Posterior cingulate gyrus (tissue), 11 donors: ENCODE measurements around the gene SLC6A8.
A peak's percentile ranks its signal among the peaks of the same experiment; 100 is the strongest.

ENCODE experiments used
- DNase-seq, 10 donors: peaks; one replicate each; pipeline versions ENCODE4 v3.0.0 to v3.0.0-alpha.2; 2020 to 2021; ENCODE audit warnings: mixed read lengths in 3 of 10
- intact Hi-C: fragments of 100-400 bp; cut with DNase I; formaldehyde crosslinking; loops from one replicate; pipeline ENCODE4 v1.15.1; 2023

The SLC6A8 gene

DNA sequence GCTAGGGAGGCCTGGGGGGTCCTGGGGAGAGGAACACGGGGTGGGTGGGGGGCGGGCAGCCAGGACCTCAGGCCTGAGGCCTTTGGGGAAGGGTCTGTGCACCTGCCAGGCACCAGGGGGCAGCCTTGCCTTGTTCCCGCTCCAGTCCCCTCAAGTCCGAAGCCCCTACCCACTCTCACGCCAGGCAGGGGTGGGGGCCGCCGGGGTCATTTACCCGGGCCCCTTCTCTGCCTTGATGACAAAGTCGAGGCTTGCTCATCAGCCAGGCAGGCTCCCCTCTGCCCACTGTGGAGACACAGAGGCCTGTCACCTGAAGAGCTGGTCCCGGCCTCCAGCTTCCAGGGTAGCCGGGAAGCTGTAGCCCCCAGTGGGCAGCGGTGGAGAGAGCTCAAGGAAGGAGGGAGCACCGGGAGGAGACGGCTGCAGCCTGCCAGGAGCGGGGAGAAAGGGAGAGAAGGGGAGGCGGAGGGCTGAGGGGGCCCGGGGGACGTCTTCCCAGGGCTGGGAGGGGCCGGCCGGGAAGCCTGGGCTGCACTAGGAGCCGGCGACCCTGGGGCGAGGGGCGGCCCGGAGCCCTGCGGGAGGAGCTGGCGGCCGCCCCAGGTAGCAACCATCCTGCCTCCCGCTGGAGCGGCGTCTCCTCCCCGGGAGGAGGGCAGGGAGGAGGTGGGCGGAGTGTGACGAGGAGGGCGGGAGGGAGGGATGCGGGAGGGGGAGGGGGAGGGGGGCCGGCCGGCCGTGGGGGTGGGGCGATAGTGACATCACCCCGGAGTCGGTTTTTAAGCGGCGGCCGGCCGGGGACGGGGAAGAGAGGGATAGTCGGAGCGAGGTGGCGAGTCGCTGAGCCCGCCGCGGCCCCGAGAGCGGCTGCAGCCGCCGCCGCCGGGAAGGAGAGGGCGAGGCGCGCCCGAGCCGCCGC is at the start of gene SLC6A8:
TSS of gene SLC6A8 (plus strand) at position 806 of the 919 bp plus-strand sequence. CDS start 649 bp downstream, outside the sequence.
- intact Hi-C loops: no loop called here
- DNase-seq: peak; percentile 69 to 96 (median 76)

- intact Hi-C loops: no loop called here
Observed at GRCh38 chrX:153638041-153638371, 49.7 kb upstream of the SLC6A8 start.

GRCh38 chrX:153638436-153639176 is 49.1 kb upstream of the SLC6A8 start:
- peak in 1 of 10 donors; percentile 77 for DNase-seq
- intact Hi-C loops: no loop called here

More at GRCh38 chrX:153638041-153638371, 49.7 kb upstream of the SLC6A8 start:
- no peak for DNase-seq

- intact Hi-C loops: no loop called here
- peak in 2 of 10 donors; percentile 11 to 69 for DNase-seq
Observed at GRCh38 chrX:153639177-153640044, 48.3 kb upstream of the SLC6A8 start.

DNA sequence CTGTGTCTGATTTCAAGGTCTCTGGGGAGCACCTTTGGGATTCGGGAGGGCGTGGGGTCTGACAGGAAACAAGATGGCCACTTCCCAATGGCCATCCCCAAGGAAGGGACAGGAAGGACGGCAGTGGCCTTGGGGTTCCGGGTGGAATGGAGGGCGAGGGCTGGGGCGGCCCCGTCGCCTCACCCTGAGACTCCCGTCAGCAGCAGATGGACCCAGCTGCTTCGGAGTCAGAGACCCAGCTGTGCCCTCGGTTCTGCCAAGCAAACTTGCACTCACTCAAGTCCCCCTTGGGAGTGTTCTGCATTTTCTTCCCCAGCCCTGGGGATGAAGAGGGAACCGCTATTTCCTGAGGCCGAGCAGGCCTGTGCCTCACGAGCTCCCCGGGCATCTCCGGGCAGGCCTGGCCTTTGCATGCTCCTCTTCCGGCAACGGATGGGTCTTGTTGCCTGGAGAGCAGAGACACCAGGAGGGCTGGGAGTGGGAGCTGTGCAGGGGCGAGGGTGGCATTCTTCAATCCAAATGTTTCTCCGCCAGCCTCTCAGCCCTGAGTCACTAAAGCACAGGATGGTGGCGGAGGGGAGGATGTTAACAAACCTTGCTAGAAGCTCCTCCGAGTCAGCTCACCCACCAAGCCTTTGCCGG is 47.6 kb upstream of the SLC6A8 start:
- intact Hi-C loops: no loop called here
- peak in 3 of 10 donors; percentile 7 to 84 (median 78) for DNase-seq

- peak in 3 of 10 donors; percentile 7 to 82 (median 70) for DNase-seq
- intact Hi-C loops: no loop called here
Observed at GRCh38 chrX:153640736-153641575, 46.8 kb upstream of the SLC6A8 start.

- DNase-seq: peak in 1 of 10 donors; percentile 66
- intact Hi-C loops: no loop called here
Observed at GRCh38 chrX:153641627-153642026, 46.1 kb upstream of the SLC6A8 start.

- DNase-seq: peak in 3 of 10 donors; percentile 10 to 84 (median 19)
- intact Hi-C loops: no loop called here
Observed at GRCh38 chrX:153642051-153642654, 45.6 kb upstream of the SLC6A8 start.

DNA sequence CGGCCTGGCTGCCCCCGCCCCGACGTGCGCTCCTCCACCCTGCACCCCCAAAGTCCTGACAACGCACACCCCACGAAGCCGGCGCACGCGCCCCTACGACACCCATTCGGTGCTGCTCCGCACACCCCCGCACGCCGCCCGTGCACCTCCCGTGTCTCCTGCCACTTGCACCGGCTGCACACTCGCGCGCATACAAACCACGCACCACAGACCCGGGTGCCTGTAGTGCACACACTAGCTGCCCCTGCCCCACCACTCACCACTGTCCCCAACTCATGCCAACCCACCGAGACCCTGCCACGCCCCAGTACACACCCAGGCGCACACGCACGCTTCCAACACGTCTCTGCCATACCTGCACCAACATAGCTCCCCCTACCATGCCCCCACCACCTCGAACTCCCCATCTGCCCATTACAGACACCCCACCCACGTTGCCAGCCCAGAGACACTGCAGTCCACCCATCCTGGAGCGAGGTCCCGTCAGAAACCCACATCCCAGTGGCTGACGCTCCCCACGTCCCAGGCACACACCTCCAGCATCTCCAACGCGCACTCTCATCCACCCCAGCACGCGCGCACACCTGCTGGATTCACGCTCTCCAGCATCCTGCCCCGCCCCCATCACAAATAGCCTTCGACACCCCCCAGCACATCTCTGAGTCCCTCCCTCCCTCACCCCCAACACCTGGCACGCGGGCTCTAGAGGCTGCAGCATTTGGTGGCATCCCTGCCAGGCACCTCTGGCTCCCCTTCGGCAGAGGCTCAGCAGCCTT is 44.9 kb upstream of the SLC6A8 start:
- intact Hi-C loops: no loop called here
- peak in 2 of 10 donors; percentile 12 to 67 for DNase-seq

DNA sequence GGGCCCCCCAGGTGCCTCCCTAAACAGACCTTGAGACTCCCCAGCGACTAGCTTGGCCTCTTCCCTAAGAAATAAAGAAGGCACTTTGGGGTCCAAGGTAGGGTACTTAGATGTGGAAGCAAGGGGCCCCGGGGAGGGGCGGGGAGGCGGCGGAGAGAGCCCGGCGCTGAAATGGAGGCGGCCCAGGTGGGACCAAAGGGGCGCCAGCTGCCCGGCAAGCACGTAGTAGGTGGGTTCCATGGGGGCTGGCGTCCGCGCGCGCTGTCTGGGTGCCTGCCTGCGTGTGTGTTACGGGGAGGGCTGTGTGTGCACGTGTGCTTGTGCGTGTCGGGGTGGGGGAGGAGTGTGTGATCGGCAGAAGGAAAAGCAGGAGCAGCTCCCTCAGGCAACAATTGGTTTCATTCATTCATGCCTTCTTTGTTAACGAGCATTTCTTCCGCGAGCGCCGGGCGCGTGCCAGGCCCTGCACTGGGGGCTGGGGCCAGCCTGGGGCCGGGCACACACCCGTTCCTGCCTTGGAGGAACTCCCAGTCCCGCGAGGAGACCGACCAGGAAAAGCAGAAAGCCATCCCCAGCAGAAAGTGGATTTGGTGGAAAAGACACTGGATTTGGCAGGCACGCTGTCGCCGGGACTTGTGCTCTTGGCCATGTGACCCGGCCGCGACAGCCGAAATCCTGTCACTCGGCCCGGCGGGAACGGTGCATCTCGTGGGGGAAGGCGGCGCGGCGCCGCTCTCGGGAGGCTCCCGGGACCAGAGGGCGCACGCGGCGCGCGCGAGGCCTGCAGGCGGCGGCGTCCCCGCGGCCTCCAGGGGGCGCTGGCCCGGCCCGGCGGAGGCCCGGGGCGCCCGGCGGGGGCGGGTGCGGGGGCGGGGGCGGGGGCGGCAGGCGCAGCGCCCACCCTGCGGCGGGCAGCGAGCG is 44.0 kb upstream of the SLC6A8 start:
- DNase-seq: peak in 5 of 10 donors; percentile 16 to 86 (median 60)
- intact Hi-C loops: no loop called here

- intact Hi-C loops: no loop called here
- DNase-seq: peak in 4 of 10 donors; percentile 8 to 79 (median 46)
Observed at GRCh38 chrX:153644356-153645125, 43.2 kb upstream of the SLC6A8 start.

GRCh38 chrX:153645151-153645550 is 42.6 kb upstream of the SLC6A8 start:
- intact Hi-C loops: no loop called here
- DNase-seq: peak in 3 of 10 donors; percentile 3 to 62 (median 11)

DNA sequence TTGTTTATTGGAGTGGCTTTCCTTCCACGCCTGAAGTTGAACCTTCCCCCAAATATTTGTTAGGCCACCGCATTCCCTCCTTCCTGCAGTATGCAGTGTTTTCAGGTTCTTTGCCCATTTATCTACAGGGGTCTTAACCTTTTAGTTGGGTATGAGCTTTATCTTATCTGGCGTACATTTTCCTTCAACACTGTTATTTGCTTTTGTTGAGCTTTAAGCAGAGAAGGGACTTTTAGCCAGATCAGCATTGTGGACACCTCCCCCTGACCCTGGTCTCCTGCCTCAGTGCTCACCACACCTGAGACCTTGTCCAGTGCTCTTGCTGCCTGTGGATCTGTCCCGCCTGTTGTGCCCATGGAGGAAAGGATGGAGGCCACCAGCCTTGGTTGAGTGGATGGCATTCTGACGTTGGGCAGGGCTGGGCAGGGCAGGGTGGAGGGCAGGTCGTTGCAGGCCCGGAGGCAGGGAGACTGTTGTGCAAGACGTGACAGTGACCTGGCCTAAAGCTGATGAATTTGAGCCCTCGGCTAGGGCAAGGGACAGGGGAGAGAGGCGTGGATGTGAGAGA is 41.7 kb upstream of the SLC6A8 start:
- intact Hi-C loops: no loop called here
- peak in 3 of 10 donors; percentile 1 to 44 (median 38) for DNase-seq

DNA sequence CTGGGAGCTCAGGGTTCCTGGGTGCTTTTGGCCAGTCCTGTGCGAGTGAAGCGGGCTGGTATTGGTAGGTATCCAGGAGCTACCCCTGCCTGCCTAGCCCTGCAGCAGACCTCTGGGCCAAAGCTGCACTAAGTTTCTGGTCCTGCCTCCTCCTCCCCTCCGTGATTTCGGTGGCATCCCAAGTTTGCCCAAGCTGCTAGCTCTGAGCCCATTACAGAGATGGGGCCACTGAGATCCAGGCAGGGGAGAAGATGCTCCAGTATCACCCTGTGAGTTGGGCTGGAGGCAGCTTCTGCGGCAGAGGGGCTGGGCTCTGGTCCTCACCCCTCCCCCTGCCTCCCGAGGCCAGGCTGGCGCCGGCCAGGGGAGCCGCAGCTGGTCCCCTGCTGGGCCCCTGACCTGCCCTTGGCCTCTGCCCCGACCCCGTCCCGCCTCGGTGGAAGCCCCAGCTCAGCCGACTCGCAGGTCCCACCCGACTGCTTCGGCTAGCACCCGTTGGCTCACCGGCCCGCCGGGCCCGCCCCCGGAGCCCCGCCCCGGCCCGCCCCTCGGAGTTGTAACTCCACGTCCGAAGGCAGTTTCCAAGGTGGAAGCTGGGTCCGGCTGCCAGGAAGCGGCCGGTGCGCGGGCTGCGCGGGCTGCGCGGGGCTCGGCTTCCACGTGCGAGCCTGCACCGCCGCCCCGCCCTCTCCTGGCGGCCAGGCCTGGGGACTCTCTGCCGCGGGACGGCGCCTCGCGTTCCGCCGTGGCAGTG is 40.9 kb upstream of the SLC6A8 start, which contains the start of gene DUSP9:
TSS of gene DUSP9 (plus strand) at position 584 of the 754 bp plus-strand sequence. CDS start 751 bp downstream, outside the sequence.
- intact Hi-C loops: no loop called here
- DNase-seq: peak in 3 of 10 donors; percentile 3 to 86 (median 77)
